Measurements from ENCODE around the gene PLET1. TPM values are rescaled to one million over a fixed set of nuclear protein-coding genes. Genes with fewer than 3 reads are reported as not detected.

Gene PLET1, protein sequence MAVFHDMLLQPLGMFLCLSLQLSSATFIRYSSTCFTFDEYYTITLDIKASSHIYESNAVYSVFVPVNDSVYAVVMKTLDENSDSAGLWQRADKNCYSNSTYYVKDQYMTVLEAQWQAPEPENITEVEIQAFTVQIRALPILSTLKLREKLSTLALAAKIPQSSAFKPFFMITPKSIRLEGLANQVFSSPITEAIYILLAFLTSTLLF
- not detected in 2 replicates for total RNA-seq

DNA sequence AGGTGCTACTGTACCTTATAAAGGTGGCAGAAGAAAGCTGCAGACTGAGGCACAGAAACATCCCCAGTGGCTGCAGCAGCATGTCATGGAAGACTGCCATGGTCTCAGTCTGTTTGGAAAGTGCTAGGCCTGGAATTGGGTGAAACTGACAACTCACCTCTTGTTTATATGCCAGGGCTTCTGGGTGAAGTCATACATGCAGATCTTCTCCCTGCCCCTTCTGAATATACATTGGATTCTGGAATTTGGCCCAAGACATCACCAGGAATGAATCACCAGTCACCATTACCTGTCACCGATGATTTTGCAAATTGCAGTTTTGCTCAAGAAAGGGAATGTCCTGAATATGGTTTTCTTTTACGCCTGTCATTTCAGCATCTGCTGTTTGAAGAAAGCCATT lies at the start of gene PLET1:
TSS of gene PLET1 (minus strand) at position 371 of the 400 bp plus-strand sequence. CDS start at position 100, 271 bp downstream.

DNA sequence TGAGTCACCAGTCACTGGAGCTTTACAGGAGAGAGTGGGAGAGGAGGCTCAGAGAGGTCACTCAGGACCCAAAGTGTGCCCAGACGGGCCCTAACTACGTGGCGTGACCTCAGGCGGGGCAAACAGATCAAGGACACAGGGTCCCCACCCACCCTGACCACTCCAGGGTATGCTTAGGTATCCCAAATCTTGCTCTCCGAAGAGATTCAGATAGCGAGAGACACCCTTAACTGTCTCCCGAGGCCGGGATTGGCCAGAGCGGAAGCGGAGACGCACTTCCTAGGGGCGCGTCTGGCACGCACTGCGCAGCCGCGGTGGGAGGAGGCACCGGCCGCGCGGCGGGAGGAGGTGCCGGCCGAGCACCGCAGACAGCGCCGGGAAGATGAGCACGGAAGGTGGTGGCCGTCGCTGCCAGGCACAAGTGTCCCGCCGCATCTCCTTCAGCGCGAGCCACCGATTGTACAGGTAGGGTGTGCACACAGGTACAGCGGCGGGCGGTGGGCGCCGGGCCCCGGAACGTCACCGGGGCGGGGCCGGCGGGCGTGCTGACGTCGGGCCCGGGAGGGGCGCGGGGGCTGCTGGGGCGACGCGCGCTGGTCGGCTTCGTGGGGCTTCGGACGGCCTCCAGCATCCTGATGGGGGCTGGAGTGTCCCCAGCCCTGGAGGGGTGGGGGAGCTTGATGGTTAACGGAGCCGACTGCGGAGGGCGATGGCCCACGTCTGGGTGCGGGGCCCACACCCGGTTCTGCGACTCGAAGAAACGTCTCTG lies 34.4 kb downstream of the PLET1 start, which contains the start of gene PTS:
TSS of gene PTS (plus strand) at position 367 of the 769 bp plus-strand sequence. CDS start at position 383, 16 bp downstream.

Small RNA genes within 50 kb of the gene (small RNA-seq; reads per million reads assigned to genes)
- not detected for gene MRPS36P4

Other genes with a start within 250 kb of the PLET1 start
- gene DLAT, start 235.5 kb downstream of the PLET1 start, total RNA-seq = 34.6 and 49.5 TPM in 2 replicates
- gene PIH1D2, start 186.8 kb downstream of the PLET1 start, total RNA-seq = 1.7 and 2.6 TPM in 2 replicates
- 16.0 and 19.8 TPM in 2 replicates for gene NKAPD1, start 186.6 kb downstream of the PLET1 start, total RNA-seq
- 53.9 and 55.1 TPM in 2 replicates for gene TIMM8B, start 174.1 kb downstream of the PLET1 start, total RNA-seq
- gene SDHD, start 174.0 kb downstream of the PLET1 start, total RNA-seq = 84.5 and 114 TPM in 2 replicates
- 0.19 TPM in 1 of 2 replicates, not detected in the other for gene IL18, start 96.8 kb downstream of the PLET1 start, total RNA-seq
- 0.29 and 0.65 TPM in 2 replicates for gene TEX12, start 93.5 kb downstream of the PLET1 start, total RNA-seq
- gene BCO2, start 85.3 kb downstream of the PLET1 start, total RNA-seq = 1.1 and 1.3 TPM in 2 replicates
- 23.5 and 37.3 TPM in 2 replicates for gene PTS, start 34.4 kb downstream of the PLET1 start, total RNA-seq

Data from vein endothelial cell (primary cell).